Urothelium cell line (cell line): ENCODE measurements around the gene SPACA5B.
"Not testable (repeated sequence)": the region's sequence is repeated elsewhere in the genome, so short reads cannot be mapped to it uniquely, and the experiment has no call there.

Experiments
- DNase-seq: peaks from one replicate; pipeline ENCODE4 v3.0.0; 2011; ENCODE audit warnings: low spot score, mixed read lengths
- FAIRE-seq: peaks from 2 replicates; lab custom pipeline; 2011; peaks lifted over from hg19 to GRCh38; lab: Jason Lieb, UNC

The SPACA5B gene

GRCh38 chrX:48130326-48130725 is at the start of gene SPACA5B:
Gene SPACA5B (plus strand): TSS chrX:48130626. CDS start chrX:48130688, 62 bp downstream.
- FAIRE-seq, DNase-seq: not testable (repeated sequence)

GRCh38 chrX:48083212-48083611 is 47.2 kb upstream of the SPACA5B start:
- FAIRE-seq: no peak
- DNase-seq: peak; percentile 67

GRCh38 chrX:48083706-48084105 is 46.7 kb upstream of the SPACA5B start:
- FAIRE-seq: no peak
- no peak for DNase-seq

GRCh38 chrX:48086082-48086481 is 44.3 kb upstream of the SPACA5B start:
- DNase-seq (peak; percentile 33), FAIRE-seq (no peak)

GRCh38 chrX:48090123-48090522 is 40.3 kb upstream of the SPACA5B start:
- FAIRE-seq: no peak
- no peak for DNase-seq

GRCh38 chrX:48092558-48092957 is 37.9 kb upstream of the SPACA5B start:
- DNase-seq, FAIRE-seq: not testable (repeated sequence)

GRCh38 chrX:48101443-48101842 is 29.0 kb upstream of the SPACA5B start:
- DNase-seq (no peak), FAIRE-seq (no peak)

GRCh38 chrX:48102874-48103374 is 27.5 kb upstream of the SPACA5B start:
- no peak for FAIRE-seq

GRCh38 chrX:48107717-48108116 is 22.7 kb upstream of the SPACA5B start:
- no peak for FAIRE-seq
- DNase-seq: no peak

More at GRCh38 chrX:48102874-48103374, 27.5 kb upstream of the SPACA5B start:
- no peak for DNase-seq

- not testable (repeated sequence) for DNase-seq, FAIRE-seq
Observed at GRCh38 chrX:48125286-48125685, 5.1 kb upstream of the SPACA5B start.

GRCh38 chrX:48132308-48132844 is 1.9 kb downstream of the SPACA5B start:
- FAIRE-seq, DNase-seq: not testable (repeated sequence)

GRCh38 chrX:48139076-48139475 is 8.7 kb downstream of the SPACA5B start:
- DNase-seq: not testable (repeated sequence)

GRCh38 chrX:48141810-48142508 is 11.5 kb downstream of the SPACA5B start:
- not testable (repeated sequence) for FAIRE-seq

More at GRCh38 chrX:48139076-48139475, 8.7 kb downstream of the SPACA5B start:
- FAIRE-seq: not testable (repeated sequence)

GRCh38 chrX:48142697-48143096 is 12.3 kb downstream of the SPACA5B start:
- not testable (repeated sequence) for FAIRE-seq

More at GRCh38 chrX:48141810-48142508, 11.5 kb downstream of the SPACA5B start:
- DNase-seq: not testable (repeated sequence)

GRCh38 chrX:48153769-48154168 is 23.3 kb downstream of the SPACA5B start:
- FAIRE-seq (no peak), DNase-seq (no peak)

More at GRCh38 chrX:48142697-48143096, 12.3 kb downstream of the SPACA5B start:
- not testable (repeated sequence) for DNase-seq

- no peak for DNase-seq
- no peak for FAIRE-seq
Observed at GRCh38 chrX:48154796-48155195, 24.4 kb downstream of the SPACA5B start.

GRCh38 chrX:48156014-48156413 is 25.6 kb downstream of the SPACA5B start:
- no peak for FAIRE-seq

GRCh38 chrX:48165241-48165640 is 34.8 kb downstream of the SPACA5B start:
- no peak for FAIRE-seq

More at GRCh38 chrX:48156014-48156413, 25.6 kb downstream of the SPACA5B start:
- no peak for DNase-seq

GRCh38 chrX:48166322-48166721 is 35.9 kb downstream of the SPACA5B start:
- FAIRE-seq, DNase-seq: not testable (repeated sequence)

More at GRCh38 chrX:48165241-48165640, 34.8 kb downstream of the SPACA5B start:
- no peak for DNase-seq

- no peak for DNase-seq
- no peak for FAIRE-seq
Observed at GRCh38 chrX:48179691-48180090, 49.3 kb downstream of the SPACA5B start.

- FAIRE-seq (no peak), DNase-seq (no peak)
Observed at GRCh38 chrX:48180811-48181210, 50.4 kb downstream of the SPACA5B start.

- FAIRE-seq, DNase-seq: not testable (repeated sequence)
Observed at GRCh38 chrX:48181882-48182281, 51.5 kb downstream of the SPACA5B start.
